NCI-H226 (cell line): ENCODE results near the gene ZNF490.
"Not testable (repeated sequence)": the region's sequence is repeated elsewhere in the genome, so short reads cannot be mapped to it uniquely, and the experiment has no call there.

Experiments used
- DNase-seq: peaks from one replicate; pipeline ENCODE4 v3.0.0-alpha.2; 2015

Gene ZNF490

DNA sequence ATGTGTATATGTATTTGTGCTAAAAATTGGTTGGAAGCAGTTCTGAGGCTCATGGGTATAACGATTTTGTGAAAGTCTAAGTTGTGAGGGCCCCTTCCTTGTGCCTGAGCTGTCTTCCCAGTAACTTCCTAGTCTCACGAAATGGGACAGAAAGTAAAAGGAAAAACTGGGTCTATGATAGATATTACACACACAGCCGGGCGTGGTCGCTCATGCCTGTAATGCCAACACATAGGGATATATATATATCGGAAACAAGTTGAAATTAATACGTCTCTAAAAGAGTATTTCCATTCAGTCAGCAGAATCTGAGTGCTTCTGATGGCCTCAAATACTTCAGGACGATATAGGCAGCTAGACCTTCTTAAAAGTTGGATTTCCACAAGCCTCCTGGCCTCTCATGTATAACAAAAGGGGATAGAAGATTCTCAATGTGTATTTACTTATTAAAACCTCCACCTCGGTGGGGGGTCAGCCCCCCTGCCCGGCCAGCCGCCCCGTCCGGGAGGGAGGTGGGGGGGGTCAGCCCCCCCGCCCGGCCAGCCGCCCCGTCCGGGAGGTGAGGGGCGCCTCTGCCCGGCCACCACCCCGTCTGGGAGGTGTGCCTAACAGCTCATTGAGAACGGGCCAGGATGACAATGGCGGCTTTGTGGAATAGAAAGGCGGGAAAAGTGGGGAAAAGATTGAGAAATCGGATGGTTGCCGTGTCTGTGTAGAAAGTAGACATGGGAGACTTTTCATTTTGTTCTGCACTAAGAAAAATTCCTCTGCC, 10.8 kb upstream of the ZNF490 start:
- not testable (repeated sequence) for DNase-seq

DNA sequence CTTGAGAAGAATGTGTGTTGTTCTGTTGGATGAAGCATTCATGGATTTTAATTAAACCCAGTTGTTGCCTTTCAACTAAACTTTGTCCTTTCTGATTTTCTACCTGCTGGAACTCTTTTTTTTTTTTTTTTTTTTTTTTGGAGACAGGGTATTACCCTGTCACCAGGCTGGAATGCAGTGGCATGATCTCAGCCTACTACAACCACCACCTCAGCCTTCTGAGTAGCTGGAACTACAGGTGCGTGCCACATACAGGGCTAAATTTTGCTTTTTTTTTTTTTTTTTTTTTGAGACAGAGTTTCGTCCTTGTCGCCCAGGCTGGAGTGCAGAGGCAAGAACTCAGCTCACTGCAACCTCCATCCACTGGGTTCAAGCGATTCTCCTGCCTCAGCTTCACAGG, 7.0 kb upstream of the ZNF490 start:
- no peak for DNase-seq

DNA sequence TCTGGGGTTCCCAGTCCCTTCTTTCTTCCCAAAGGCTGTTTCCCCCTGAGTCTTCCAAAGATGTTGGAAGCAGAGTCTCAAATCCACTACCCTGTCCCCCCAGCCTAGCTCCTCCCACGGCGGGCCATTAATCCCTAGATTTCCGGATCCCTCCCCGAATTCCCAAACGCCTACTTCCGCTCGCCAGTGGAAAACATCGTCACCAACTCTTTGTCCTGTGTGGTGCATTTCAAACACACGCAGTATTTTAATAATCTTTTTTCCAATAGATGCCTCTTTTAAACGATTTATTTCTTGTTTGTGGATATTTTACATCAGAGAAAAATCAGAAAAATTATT, 717 bp upstream of the ZNF490 start:
- DNase-seq, result peak; percentile 74

DNA sequence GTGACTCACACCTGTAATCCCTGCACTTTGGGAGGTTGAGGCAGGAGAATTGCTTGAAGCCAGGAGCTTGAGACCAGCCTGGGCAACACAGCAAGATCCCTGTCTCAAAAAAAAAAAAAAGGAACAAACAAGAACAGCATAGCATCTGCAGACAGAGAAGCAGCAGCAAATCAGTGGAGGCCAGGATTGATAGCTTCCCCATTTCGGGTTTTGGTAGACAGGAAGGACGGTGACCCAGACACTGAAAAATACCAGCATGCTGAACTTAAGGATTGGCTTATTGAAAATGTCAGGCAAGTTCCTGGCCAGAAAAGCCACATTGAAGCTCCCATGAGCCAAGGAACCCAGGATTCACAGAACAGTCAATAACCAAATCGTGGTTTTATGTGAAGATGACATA, 3.0 kb downstream of the ZNF490 start:
- DNase-seq, result no peak

DNA sequence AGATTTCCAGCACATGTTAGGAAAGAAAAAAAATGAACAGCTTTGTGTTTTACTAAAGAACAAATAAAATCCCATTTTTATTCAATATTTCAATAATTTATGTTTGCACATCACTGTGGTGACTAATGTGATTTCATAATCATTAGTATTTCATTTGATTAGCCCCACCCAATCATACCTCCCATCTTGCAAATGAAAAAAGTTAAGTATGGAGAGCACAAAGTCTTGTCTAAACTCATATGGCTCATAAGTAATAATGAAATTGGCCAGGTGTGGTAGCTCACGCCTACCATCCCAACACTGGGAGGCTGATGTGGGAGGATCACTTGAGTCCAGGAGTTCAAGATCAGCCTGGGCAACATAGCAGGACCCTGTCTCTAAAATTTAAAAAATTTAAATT, 3.8 kb downstream of the ZNF490 start:
- no peak for DNase-seq

DNA sequence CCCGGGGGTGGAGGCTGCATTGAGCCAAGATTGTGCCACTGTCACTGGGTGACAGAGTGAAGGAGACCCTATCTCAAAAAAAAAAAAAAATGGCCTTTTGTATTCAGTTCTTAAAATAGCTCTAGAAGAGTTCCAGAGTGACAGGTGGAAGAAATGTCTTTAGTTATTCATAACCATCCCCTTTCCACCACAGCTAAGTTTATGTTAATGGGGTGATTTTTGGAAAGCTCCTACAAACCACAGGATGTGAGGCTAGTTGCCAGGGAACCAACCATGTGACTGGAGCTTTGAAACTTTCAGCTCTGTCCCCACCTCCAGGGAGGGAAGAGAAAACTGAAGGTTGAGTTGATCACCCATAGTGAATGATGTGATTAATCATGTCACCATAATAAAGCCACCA, 6.9 kb downstream of the ZNF490 start:
- DNase-seq, result peak; percentile 12

DNA sequence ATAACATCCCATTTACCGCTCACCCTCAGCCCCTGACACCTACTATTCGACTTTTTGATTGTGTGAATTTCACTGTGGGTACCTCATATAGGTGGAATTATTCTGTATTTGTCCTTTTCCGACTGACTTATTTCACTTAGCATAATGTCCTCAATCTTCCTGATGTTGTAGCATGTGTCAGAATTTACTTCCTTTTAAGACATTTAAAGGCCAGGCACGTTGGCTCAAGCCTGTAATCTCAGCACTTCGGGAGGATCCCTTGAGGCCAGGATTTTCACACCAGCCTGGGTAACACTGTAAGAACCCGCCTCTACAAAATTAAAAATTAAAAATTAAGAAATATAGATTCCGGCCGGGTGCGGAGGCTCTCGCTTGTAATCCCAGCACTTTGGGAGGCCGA, 13.0 kb downstream of the ZNF490 start:
- no peak for DNase-seq

DNA sequence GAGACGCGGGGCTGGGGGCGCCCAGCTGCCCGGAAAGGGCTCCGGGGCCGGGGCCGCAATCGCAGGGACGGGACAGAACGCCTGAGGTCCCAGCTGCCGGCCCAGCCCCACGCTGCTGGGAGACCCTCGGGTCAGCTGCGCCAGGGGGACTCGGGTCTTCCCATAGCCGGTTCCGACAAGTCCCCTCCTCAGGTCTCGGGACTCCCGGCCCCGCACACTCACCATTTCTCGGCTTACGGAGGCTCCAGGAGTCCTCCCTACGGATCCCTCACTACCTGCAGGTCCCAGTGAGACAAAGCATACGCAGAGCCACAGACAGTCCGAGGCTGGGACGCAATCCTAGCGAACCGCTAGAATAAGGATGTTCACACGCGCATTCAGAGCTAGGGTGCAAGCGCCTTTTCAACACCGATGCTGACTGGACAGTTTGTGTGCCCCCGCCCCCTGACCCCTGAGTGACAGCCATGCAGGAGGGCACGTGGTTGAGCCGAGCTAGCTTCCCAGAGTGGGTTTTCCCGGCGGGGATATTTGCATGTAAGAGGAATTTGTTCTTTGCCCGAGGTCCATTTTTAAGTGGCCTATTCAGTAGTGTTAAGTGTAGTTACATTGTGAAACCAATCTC, 13.6 kb downstream of the ZNF490 start:
- DNase-seq, result no peak

DNA sequence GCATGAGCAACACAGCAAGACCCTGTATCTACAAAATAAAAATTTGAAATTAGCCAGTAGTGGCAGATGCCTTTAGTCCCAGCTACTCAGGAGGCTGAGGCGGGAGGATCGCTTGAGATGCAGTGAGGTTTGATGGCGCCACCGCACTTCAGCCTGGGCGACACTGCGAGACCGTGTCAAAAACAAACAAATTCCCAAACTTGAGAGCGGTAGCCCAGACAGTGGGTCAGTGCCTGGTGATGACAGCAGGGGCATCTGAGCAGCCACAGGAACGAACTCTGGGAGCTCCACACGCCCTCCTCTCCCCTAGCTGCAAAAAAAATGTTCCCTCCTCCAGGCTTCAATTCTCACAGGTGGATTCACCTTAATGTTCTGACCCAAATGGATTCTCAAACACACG, 14.1 kb downstream of the ZNF490 start:
- DNase-seq, result no peak

DNA sequence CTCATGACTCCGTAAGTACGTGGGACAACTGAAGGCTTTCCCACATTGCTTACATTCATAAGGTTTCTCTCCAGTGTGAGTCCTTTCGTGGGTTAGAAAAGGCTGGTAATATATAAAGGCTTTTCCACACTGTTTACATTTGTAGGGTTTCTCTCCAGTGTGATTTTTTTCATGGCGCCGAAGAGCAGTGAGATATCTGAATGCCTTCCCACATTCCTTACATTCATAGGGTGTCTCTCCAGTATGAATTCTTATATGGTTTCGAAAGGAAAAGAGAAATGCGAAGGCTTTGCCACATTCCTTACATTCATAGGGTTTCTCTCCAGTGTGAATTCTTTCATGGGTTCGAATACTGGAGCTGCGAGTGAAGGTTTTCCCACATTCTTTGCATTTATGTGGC, 29.5 kb downstream of the ZNF490 start:
- DNase-seq, result no peak

DNA sequence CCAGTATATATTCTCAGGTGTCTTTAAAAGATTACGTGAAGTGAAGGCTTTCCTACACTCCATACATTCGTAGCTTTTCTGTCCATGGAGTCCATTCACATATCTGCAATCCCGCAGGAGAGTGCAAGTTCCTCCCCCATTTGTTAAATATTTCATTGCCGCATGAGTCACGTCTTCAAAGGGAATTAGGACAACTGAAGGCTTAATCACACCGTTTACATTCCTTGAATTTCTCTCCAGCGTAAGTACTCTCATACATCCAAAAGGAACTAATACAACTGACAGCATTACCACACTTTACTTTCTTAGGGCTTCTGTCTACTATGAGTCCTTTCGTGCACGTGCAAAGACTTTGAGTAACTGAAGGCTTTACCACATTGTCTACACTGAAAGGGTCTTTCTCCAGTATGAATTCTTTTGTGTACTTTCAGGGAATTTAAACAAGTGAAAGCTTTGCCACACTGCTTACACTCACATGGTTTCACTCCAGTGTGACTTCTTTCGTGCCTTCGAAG, 30.4 kb downstream of the ZNF490 start:
- peak; percentile 42 for DNase-seq

DNA sequence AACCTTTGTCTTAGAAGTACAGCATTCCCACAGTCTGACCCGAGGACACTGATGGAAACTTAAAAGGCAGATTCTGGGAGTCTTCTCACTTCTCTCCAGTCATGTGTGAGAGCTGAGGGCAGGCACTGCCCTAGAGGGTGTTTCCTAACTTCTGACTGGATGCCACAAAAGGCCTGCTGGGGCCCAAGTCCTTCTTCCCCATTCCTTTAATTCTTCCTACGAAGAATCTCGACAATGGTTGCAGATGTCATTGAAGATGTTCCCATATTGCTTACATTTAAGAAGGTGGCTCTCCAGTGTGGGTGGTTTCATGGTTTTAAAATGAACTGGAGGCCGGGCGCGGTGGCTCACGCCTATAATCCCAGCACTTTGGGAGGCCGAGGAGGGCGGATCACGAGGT, 32.0 kb downstream of the ZNF490 start:
- DNase-seq, result no peak

DNA sequence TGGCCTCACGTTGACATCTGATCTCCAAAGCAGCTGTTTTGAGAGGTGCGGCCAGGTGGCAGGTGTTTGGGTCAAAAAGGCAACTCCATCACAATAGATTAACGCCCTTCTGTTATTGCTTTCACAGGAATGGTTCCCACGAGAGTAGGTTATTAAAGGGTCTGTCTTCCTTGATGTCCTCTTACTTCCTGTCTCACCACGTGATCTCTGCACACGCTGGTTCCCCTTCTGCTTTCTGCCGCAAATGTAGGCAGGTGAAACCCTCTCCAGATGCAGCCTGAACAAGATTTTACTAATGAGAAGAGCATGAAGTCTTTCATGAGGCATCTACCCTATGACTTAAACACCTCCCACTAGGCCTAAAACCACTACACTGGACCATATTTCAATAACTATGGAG, 36.6 kb downstream of the ZNF490 start:
- DNase-seq, result no peak

DNA sequence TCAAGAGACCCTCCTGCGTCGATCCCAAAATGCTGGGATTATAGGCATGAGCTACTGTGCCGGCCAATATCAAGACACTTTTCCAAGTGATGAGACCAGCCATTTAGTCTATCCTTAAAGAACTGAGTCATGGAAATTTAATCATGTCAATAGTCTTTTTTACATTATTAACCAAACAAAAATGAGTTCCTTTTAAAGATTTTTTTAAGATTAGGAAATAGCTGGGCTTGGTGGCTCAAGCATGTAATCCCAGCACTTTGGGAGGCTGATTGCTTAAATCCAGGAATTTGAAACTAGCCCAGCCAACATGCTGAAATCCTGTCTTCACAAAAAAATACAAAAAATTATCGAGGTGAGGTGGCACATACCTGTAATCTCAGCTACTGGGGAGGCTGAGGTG, 42.7 kb downstream of the ZNF490 start:
- no peak for DNase-seq

DNA sequence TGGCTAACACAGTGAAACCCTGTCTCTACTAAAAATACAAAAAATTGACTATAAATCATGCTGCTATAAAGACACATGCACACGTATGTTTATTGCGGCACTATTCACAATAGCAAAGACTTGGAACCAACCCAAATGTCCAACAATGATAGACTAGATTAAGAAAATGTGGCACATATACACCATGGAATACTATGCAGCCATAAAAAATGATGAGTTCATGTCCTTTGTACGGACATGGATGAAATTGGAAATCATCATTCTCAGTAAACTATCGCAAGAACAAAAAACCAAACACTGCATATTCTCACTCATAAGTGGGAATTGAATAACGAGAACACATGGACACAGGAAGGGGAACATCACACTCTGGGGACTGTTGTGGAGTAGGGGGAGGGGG, 44.2 kb downstream of the ZNF490 start:
- not testable (repeated sequence) for DNase-seq

DNA sequence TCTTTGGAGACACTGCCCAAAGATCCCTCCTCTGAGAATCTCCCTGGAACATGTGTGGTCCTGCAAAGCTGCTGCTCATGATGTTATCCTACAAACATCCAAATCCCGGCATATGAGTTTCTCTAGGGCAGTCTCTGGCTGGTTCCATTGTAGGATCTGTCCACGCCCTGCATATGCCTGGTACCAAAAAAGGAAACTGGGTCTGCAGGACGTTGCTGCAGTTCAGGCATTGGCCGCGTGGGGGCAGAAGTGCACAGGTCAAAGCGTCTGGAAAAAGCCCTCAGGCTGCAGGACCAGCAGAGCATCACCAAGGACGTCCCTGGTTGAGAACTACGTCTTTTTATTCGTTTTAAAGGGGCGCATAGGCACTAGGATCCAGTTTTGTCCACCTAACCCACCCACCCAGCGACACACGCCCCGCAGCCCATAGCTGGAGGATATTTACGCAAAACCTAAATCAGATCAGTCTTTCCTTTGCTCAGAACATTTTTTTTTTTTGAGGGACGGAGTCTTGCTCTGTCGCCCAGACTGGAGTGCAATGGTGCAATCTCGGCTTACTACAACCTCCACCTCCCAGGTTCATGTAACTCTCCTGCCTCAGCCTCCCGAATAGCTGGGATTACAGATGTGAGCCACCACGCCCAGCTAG, 46.5 kb downstream of the ZNF490 start:
- peak; percentile 75 for DNase-seq

DNA sequence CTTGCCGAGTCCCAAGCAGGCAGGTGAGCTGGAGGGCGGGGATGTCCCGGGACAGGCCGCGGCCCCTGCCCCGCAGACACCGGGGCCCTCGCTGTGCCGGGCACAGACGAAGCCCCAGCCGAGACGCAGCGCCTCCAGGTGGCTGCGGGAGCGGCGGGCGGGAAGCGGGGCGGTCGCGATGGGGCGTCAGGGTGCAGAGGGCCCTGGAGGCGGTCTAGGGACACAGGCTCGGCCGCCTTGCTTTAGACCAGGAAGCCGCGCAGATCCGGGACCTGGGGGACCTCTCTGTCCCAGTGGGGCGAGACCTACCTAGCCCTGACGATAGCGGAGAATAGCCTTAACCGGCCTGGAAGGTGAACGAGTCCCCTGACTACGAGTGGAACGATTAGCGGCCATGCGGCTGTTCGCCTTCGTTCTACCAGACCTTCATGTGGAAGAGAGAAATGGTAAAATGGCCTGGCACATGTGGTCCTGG, 55.1 kb downstream of the ZNF490 start:
- no peak for DNase-seq

DNA sequence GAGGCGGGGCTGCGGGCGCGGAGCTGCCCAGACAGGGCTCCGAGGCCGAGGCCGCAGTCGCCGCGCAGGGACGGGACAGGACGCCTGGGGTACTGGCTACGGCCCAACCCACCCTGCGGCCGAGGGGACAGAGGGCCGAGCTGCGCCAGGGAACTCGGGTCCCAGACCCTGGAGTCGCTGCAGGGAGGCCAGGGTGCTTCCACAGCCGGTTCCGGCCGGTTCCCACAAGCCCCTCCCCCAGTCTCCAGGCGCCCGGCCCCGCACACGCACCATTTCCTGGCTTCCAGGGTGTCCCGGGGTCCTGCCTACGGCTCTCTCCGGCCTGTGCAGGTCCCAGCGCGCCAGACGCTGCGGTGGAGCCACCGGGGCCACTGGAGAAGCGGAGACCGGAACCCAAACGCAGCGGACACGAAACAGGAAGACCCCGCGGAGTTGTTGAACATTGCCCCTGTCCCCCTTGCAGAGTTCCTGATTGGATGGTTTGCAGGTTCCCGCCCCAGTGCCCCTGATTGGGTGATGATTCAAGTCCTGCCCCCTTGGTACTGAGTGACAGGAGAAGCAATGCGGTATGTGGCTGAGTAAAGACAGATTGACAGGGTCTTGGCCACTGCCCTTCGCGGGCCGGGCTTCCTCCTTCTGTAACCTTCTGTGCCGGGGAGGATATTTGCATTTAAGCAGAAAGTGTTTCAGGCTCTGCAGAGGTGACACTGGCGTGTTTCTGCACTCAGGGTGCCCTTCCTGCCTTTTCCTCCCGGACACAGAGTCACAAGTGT, 59.4 kb downstream of the ZNF490 start, which contains the start of gene ZNF564:
ZNF564 (minus strand) TSS at position 423 of the 773 bp plus-strand sequence; CDS start at position 273, 150 bp downstream.
- DNase-seq, result peak; percentile 96

DNA sequence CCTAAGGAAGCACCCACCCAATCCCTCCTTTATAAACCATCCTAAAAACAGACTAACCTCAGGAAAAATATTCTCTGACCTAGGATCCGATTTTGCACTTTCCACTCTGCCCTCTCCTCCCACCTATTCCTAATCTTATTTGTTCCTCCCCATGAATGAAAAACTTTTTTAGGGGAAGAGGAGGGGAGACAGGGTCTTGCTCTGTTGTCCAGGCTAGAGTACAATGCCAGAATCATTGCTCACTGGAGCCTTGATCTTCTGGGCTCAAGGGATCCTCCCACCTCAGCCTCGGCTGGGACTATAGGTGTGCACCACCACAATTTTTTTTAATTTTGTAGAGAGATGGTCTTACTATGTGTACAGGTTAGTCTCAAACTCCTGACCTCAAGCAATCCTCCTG, 63.7 kb downstream of the ZNF490 start:
- DNase-seq, result no peak

DNA sequence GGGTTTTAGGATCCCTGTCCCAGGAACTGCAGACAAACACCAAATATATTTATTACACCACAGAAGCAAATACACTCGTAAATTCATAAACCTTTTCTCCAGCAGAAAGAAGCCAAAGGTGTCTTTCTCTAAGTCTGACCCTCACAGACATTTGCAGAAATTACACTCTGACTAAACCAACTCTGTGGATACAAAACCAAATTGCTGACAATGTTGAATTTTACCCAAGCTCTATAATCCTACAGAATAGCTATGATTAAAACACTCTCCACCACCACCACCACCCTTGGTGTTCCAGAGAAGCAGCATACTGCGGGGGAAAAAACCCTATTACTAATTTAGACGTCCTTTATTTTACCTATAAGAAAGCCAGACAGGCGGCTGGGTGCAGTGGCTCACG, 64.5 kb downstream of the ZNF490 start:
- DNase-seq, result no peak

DNA sequence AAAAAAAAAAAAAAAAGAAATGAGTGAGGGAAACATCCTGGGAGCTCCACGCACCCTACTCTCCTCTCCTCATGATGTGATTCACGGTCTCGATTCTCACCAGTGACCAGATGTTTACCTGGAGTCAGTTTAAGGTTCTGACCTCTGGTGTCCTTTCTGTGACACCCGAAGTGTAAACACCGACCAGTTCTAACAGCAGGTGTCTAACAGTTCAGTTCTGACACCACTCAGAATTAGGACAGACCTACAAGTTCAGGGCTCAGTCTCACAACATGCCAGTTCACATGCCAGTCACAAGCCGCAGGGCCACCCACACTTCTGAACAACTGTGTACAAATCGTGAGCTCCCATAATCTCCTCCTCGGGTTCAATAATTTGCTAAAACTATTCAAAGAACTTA, 65.3 kb downstream of the ZNF490 start:
- no peak for DNase-seq

DNA sequence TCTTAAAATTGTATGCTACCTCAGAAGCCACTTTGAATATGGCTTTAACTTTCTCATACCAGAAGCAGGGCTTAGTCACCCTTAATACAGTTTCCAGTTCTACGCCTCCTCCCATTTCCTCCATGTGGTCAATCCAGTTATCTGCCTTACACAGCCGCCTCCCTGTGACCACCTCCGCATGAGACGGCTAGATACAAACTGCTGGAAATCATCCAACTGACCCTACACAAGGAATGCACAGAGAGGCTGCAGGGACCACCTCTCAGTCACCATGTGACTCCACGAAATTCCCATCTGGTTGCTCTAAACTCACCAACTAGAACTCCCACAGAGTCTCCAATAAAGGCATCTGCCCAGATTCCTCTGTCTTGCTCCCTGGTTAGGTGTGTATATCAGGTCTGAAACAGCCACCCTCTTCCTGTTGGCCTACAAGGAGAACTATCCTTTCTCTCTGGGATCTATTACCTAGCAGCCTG, 66.2 kb downstream of the ZNF490 start:
- DNase-seq, result peak; percentile 91

DNA sequence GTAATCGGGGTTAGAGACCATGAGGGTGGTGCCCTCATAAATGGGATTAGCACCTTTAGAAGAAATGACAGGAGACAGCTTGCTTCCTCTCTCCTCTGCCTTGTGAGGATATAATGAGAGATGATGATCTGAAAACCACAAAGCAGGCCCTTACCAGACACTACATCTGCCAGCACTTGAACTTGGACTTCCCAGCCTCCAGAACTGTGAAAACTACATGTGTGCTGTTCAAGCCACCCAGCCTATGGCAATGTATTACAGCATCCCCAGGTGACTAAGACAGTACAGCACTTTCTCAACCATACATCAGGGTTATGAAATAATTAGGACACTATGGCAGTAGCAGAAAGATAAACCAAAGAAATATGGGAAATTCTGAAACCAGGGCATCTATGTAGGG, 66.8 kb downstream of the ZNF490 start:
- peak; percentile 20 for DNase-seq
